Naive thymus-derived CD4-positive, alpha-beta T cell (primary cell): Measurements from ENCODE around the gene CD248. TPM values are rescaled to one million over a fixed set of nuclear protein-coding genes. Genes with fewer than 3 reads are reported as not detected.

ENCODE experiments used
- ATAC-seq: fragments of 150-1000 bp; cut with Tn5 transposase; 2 replicates; pipeline ENCODE4 v1.10.0; 2021; ENCODE audit warnings: mild to moderate bottlenecking, moderate library complexity
- CTCF ChIA-PET: fragments of 350-600 bp; sonication (Branson Sonifier 250); formaldehyde crosslinking; loops from one replicate; lab custom pipeline; 2021; ENCODE audit warnings: antibody characterized with exemption; lab: Charles Lee
- POLR2A ChIA-PET: fragments of 350-600 bp; sonication (Branson Sonifier 250); formaldehyde crosslinking; loops from one replicate; lab custom pipeline; 2021; ENCODE audit warnings: antibody characterized with exemption, inconsistent platforms; lab: Charles Lee
- DNase-seq, 9 donors: peaks; one replicate each; pipeline versions ENCODE4 v3.0.0 to v3.0.0-alpha.2; 2020 to 2022; ENCODE audit warnings: mixed read lengths in 1 of 9
- H3K27ac ChIP-seq: one replicate; pipeline ENCODE4 v1.7.0; 2013; ENCODE audit warnings: mild to moderate bottlenecking, low read depth, low read length, moderate library complexity
- H3K27me3 ChIP-seq, 2 donors: one replicate each; pipeline ENCODE4 v1.7.0; 2013; ENCODE audit warnings: low read length in 2 of 2, mild to moderate bottlenecking in 2 of 2, moderate library complexity in 2 of 2; ENCODE audit not compliant: control insufficient read depth in 2 of 2, insufficient read depth in 2 of 2
- H3K36me3 ChIP-seq, 3 experiments: 1 replicate in 2 of 3; 2 replicates in 1 of 3; pipeline ENCODE4 v1.7.0; 2013; ENCODE audit warnings: low read length in 3 of 3, mild to moderate bottlenecking in 3 of 3, moderate library complexity in 1 of 3; ENCODE audit not compliant: insufficient read depth in 3 of 3, control insufficient read depth in 2 of 3
- H3K4me1 ChIP-seq, 2 donors: one replicate each; pipeline ENCODE4 v1.7.0; 2013; ENCODE audit warnings: low read length in 2 of 2, mild to moderate bottlenecking in 2 of 2, moderate library complexity in 1 of 2; ENCODE audit not compliant: control insufficient read depth in 2 of 2, insufficient read depth in 2 of 2
- H3K4me3 ChIP-seq: 2 replicates; pipeline ENCODE4 v1.7.0; 2013; ENCODE audit warnings: mild to moderate bottlenecking, low read length
- H3K9me3 ChIP-seq, 3 experiments: 1 replicate in 2 of 3; 2 replicates in 1 of 3; pipeline ENCODE4 v1.7.0; 2013; ENCODE audit warnings: low read length in 3 of 3; ENCODE audit not compliant: control insufficient read depth in 2 of 3
- H3K27ac Mint-ChIP-seq, 9 donors: one replicate each; pipeline ENCODE4 v1.8.0; 2020 to 2022; ENCODE audit warnings: mixed read lengths in 9 of 9, mild to moderate bottlenecking in 8 of 9, moderate library complexity in 5 of 9, inconsistent platforms in 2 of 9
- H3K27me3 Mint-ChIP-seq, 5 donors: one replicate each; pipeline ENCODE4 v1.8.0; 2021 to 2022; ENCODE audit warnings: mixed read lengths in 5 of 5, mild to moderate bottlenecking in 1 of 5
- H3K36me3 Mint-ChIP-seq, 5 donors: one replicate each; pipeline ENCODE4 v1.8.0; 2020 to 2022; ENCODE audit warnings: mixed read lengths in 5 of 5, mild to moderate bottlenecking in 3 of 5, inconsistent platforms in 1 of 5
- H3K4me1 Mint-ChIP-seq, 7 donors: one replicate each; pipeline ENCODE4 v1.8.0; 2020 to 2022; ENCODE audit warnings: mixed read lengths in 7 of 7, mild to moderate bottlenecking in 3 of 7, inconsistent platforms in 1 of 7
- H3K4me3 Mint-ChIP-seq, 10 donors: one replicate each; pipeline ENCODE4 v1.8.0; 2020 to 2022; ENCODE audit warnings: mild to moderate bottlenecking in 10 of 10, mixed read lengths in 10 of 10, moderate library complexity in 6 of 10, inconsistent platforms in 2 of 10
- H3K9me3 Mint-ChIP-seq, 11 donors: one replicate each; pipeline ENCODE4 v1.8.0; 2020 to 2022; ENCODE audit warnings: mixed read lengths in 11 of 11, mild to moderate bottlenecking in 4 of 11, inconsistent platforms in 1 of 11, moderate library complexity in 1 of 11
- intact Hi-C, 2 donors: fragments of 100-400 bp; cut with micrococcal nuclease; formaldehyde crosslinking; loops; one replicate each; pipeline ENCODE4 v1.15.1; 2023
- polyA plus RNA-seq, 2 donors: library from polyadenylated mRNA; unstranded; fragments of 300-500 nt; fragmentation: Illumina TruSeq; gene quantifications; one replicate each; pipeline ENCODE4 v1.2.3, GENCODE V29; 2021
- total RNA-seq, 6 experiments: library from RNA in 5 of 6; stranded (reverse) in 5 of 6; gene quantifications; 1 replicate in 5 of 6; 2 replicates in 1 of 6; pipeline ENCODE4 v1.2.3 and lab custom pipeline; 2021 to 2026

CD248 gene
- total and polyA plus RNA-seq, 7 experiments from 2014 or later, result 0.36 to 10.9 (median 2.5) TPM

GRCh38 chr11:66293777-66294625 is 22.8 kb downstream of the CD248 start:
- Histone ChIP-seq H3K36me3 (no peaks in the 10 kb centered on the region), H3K27me3 (peaks cover 0 to 7% of the 10 kb centered on the region in 2 donors), H3K27ac (no peak overlapping the region), H3K9me3 (no peaks in the 10 kb centered on the region), H3K4me1 (peaks cover 9% of the 10 kb centered on the region in 2 donors), H3K4me3 (no peak overlapping the region)
- Mint-ChIP-seq H3K27ac (peak overlapping the region in 1 of 9 donors; percentile 70), H3K4me3 (peak overlapping the region in 3 of 10 donors; percentile 16 to 89 (median 54)), H3K9me3 (peaks cover 0 to 1% (median 0%) of the 10 kb centered on the region in 11 donors), H3K4me1 (peaks cover 11 to 28% (median 26%) of the 10 kb centered on the region in 7 donors), H3K36me3 (peaks cover 0 to 4% (median 0%) of the 10 kb centered on the region in 5 donors), H3K27me3 (peaks cover 13 to 39% (median 13%) of the 10 kb centered on the region in 5 donors)
- no peak for ATAC-seq
- intact Hi-C loops, result no loop called here
- POLR2A ChIA-PET, result no interaction called here
- CTCF ChIA-PET, result no interaction called here
- no peak for DNase-seq

- Mint-ChIP-seq H3K4me3 (peak overlapping the region in 4 of 10 donors; percentile 16 to 89 (median 38)), H3K4me1 (peaks cover 11 to 31% (median 27%) of the 10 kb centered on the region in 7 donors), H3K27ac (no peak overlapping the region), H3K9me3 (peaks cover 0 to 1% (median 0%) of the 10 kb centered on the region in 11 donors), H3K27me3 (peaks cover 13 to 39% (median 13%) of the 10 kb centered on the region in 5 donors), H3K36me3 (peaks cover 0 to 4% (median 0%) of the 10 kb centered on the region in 5 donors)
- ChIA-PET POLR2A (no interaction called here), CTCF (no interaction called here)
- ATAC-seq, result no peak
- no peak for DNase-seq
- Histone ChIP-seq H3K27ac (no peak overlapping the region), H3K4me3 (no peak overlapping the region), H3K27me3 (peaks cover 0 to 7% of the 10 kb centered on the region in 2 donors), H3K9me3 (no peaks in the 10 kb centered on the region), H3K36me3 (no peaks in the 10 kb centered on the region), H3K4me1 (peaks cover 11% of the 10 kb centered on the region in 2 donors)
- intact Hi-C loops, result no loop called here
These were observed 23.5 kb downstream of the CD248 start for GRCh38 chr11:66293352-66293751.

- no peaks in the 10 kb centered on the region for H3K9me3 ChIP-seq
- peaks cover 14 to 34% (median 29%) of the 10 kb centered on the region in 7 donors for H3K4me1 Mint-ChIP-seq
- ChIA-PET POLR2A (no interaction called here), CTCF (no interaction called here)
- peaks cover 17% of the 10 kb centered on the region in 2 donors for H3K4me1 ChIP-seq
- ATAC-seq (no peak), DNase-seq (no peak)
- no peak overlapping the region for H3K4me3 ChIP-seq
- no peaks in the 10 kb centered on the region for H3K36me3 ChIP-seq
- H3K9me3 Mint-ChIP-seq, result peaks cover 0 to 1% (median 0%) of the 10 kb centered on the region in 11 donors
- H3K27ac ChIP-seq, result no peak overlapping the region
- H3K27me3 Mint-ChIP-seq, result peaks cover 13 to 39% (median 13%) of the 10 kb centered on the region in 5 donors
- H3K4me3 Mint-ChIP-seq, result peak overlapping the region; percentile 7 to 89 (median 54)
- intact Hi-C loops, result no loop called here
- H3K36me3 Mint-ChIP-seq, result peaks cover 0 to 4% (median 0%) of the 10 kb centered on the region in 5 donors
- H3K27me3 ChIP-seq, result peaks cover 0 to 7% of the 10 kb centered on the region in 2 donors
- H3K27ac Mint-ChIP-seq, result peak overlapping the region in 4 of 9 donors; percentile 6 to 77 (median 19)
These were observed 24.1 kb downstream of the CD248 start for GRCh38 chr11:66292543-66293332.

GRCh38 chr11:66291706-66292542 is 24.9 kb downstream of the CD248 start, which contains the start of gene TMEM151A:
TMEM151A (plus strand) TSS chr11:66291894; CDS start chr11:66292014, 120 bp downstream.
- Mint-ChIP-seq H3K27ac (peak within 1 kb of the TSS in 7 of 9 donors; percentile 3 to 80 (median 42)), H3K27me3 (peaks cover 13 to 39% (median 13%) of the 10 kb centered on the region in 5 donors), H3K4me3 (peak within 1 kb of the TSS; percentile 58 to 94 (median 89)), H3K4me1 (peaks cover 14 to 41% (median 33%) of the 10 kb centered on the region in 7 donors), H3K9me3 (peaks cover 0 to 1% (median 0%) of the 10 kb centered on the region in 11 donors), H3K36me3 (peaks cover 0 to 4% (median 0%) of the 10 kb centered on the region in 5 donors)
- Histone ChIP-seq H3K27me3 (peaks cover 0 to 7% of the 10 kb centered on the region in 2 donors), H3K27ac (no peak within 1 kb of the TSS), H3K36me3 (no peaks in the 10 kb centered on the region), H3K4me1 (peaks cover 18 to 19% of the 10 kb centered on the region in 2 donors), H3K4me3 (no peak within 1 kb of the TSS), H3K9me3 (no peaks in the 10 kb centered on the region)
- ChIA-PET CTCF (interaction anchor here (1.0 kb wide), 1 partner anchor 677 kb away, joined by 3 read pairs; no protein-coding TSS in a partner anchor), POLR2A (interaction anchor here (0.6 to 1.3 kb wide), 3 partner anchors 9 to 916 kb away, joined by 3 to 5 read pairs (median 3); partner anchors contain the start of gene RIN1)
- DNase-seq (peak in 2 of 9 donors; percentile 31 to 57), ATAC-seq (no peak)
- intact Hi-C loops, result no loop called here

- peaks cover 0 to 1% (median 0%) of the 10 kb centered on the region in 11 donors for H3K9me3 Mint-ChIP-seq
These were observed 25.5 kb downstream of the CD248 start for GRCh38 chr11:66291303-66291705.

More at GRCh38 chr11:66291303-66291705, 25.5 kb downstream of the CD248 start:
- Histone ChIP-seq H3K27me3 (peaks cover 0 to 7% of the 10 kb centered on the region in 2 donors), H3K9me3 (no peaks in the 10 kb centered on the region), H3K27ac (no peak overlapping the region), H3K4me3 (no peak overlapping the region), H3K4me1 (peaks cover 18 to 19% of the 10 kb centered on the region in 2 donors), H3K36me3 (no peaks in the 10 kb centered on the region)
- H3K4me1 Mint-ChIP-seq, result peaks cover 14 to 46% (median 37%) of the 10 kb centered on the region in 7 donors
- H3K27me3 Mint-ChIP-seq, result peaks cover 13 to 38% (median 13%) of the 10 kb centered on the region in 5 donors
- ChIA-PET POLR2A (interaction anchor here (0.6 to 2.4 kb wide), 6 partner anchors 8 to 915 kb away, joined by 3 to 15 read pairs (median 3); partner anchors contain the start of gene RIN1), CTCF (interaction anchor here (0.6 to 1.0 kb wide), 3 partner anchors 95 to 676 kb away, joined by 3 to 6 read pairs (median 4); no protein-coding TSS in a partner anchor)
- intact Hi-C loops, result no loop called here
- ATAC-seq (no peak), DNase-seq (no peak)
- peak overlapping the region in 2 of 9 donors; percentile 32 to 80 for H3K27ac Mint-ChIP-seq
- H3K36me3 Mint-ChIP-seq, result peaks cover 0 to 4% (median 0%) of the 10 kb centered on the region in 5 donors
- H3K4me3 Mint-ChIP-seq, result peak overlapping the region in 7 of 10 donors; percentile 21 to 94 (median 89)
